Measurements from ENCODE around the gene MYOZ3.

The MYOZ3 gene, protein sequence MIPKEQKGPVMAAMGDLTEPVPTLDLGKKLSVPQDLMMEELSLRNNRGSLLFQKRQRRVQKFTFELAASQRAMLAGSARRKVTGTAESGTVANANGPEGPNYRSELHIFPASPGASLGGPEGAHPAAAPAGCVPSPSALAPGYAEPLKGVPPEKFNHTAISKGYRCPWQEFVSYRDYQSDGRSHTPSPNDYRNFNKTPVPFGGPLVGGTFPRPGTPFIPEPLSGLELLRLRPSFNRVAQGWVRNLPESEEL

DNA sequence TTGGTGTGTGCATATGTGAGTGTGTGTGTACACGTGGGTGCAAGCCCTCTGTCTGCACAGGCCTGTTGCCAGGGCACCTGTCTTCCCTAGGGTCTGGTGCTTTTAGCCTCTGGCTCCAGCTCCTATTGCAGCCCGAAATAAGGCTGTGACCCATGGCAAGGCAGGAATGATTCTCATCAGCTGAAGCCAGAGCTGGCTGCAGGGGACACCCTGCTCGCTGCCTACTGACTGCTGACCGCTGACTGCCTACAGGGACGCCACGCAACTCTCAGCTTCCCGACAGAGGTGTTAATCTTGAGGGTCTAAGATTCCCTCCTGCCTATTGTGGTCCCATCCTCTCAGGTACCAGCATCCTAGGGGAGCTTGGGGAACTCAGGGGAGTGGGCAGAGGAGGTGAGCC is at the start of gene MYOZ3:
Gene MYOZ3 (plus strand): TSS at position 166 of the 400 bp plus-strand sequence. CDS start 1,691 bp downstream, outside the sequence.
- in situ Hi-C loops (cut with MboI; ENCODE audit: low sequenced_read_pairs): no loop called here

GRCh38 chr5:150612405-150612804 is 48.6 kb upstream of the MYOZ3 start:
- in situ Hi-C loops (cut with MboI; ENCODE audit: low sequenced_read_pairs): no loop called here

GRCh38 chr5:150612905-150613670 is 48.0 kb upstream of the MYOZ3 start:
- in situ Hi-C loops (cut with MboI; ENCODE audit: low sequenced_read_pairs): no loop called here

GRCh38 chr5:150613991-150614660 is 46.9 kb upstream of the MYOZ3 start:
- in situ Hi-C loops (cut with MboI; ENCODE audit: low sequenced_read_pairs): no loop called here

DNA sequence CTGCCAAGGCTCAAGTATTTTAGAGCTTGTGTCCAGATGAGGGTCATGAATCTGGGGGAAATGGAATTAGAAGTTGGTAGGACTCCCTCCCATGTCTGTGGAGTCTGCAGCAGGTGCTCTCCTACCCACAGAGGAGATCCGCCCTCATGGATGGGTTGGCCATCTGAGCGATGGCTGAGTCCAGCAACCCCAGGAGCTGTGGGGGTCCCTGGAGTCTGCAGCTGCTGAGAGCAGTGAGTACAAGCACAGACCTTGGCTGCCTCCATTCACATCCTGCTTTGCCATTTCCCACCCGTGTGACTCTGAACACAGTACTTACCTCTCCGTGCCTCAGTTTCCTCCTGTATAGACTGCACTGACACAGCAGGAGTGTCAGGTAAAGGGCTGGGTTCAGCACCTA is 46.4 kb upstream of the MYOZ3 start:
- in situ Hi-C loops (cut with MboI; ENCODE audit: low sequenced_read_pairs): no loop called here

DNA sequence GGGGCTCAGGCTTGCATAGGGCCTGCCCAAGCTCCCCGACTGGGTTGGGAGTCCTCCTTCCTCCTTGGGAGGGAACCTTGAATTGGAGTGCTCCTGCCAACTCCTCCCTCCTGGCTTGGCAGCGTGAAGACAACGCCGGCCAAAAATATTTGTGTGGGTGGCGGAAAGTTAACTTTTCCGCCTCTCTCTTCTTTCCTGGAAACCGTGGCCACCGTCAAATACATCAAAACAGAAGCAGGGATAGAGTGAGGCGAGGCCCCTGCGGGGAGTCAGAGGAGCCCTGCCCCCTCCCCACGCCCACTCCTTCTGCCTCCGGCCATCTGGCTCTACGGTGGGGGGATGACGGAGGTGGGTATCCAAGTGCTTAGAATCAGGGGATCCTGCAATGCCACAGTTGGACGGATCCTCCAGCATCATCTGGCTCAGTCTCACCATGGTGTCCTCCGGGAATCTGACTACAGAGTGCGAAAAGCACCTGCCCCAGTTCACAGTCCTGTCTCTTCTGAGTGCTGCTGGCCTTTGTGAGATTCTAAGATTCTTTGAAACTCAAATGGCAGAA is 45.8 kb upstream of the MYOZ3 start:
- in situ Hi-C loops (cut with MboI; ENCODE audit: low sequenced_read_pairs): no loop called here

DNA sequence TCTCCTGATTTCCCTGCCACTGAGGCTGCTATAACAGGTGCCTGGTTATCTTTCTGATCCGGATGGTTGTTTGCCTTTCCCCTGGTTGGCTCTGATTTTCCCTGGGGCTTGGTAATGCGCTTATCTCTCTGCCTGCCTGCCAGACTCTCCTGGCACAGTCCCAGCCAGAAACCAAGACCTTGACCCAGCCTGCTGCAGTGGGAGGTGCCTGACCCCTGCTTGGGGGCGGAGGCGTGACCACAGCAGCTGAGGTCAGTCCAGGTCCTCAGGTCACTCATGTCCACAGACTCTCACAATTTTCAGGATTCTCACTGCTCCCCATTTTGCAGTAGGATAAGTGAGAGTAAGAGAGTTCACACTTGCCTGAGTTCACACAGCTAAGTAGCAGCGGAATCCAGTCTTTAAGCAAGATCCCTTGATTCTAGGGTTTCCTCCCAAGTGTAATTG is 45.0 kb upstream of the MYOZ3 start:
- in situ Hi-C loops (cut with MboI; ENCODE audit: low sequenced_read_pairs): no loop called here

- in situ Hi-C loops (cut with MboI; ENCODE audit: low sequenced_read_pairs): no loop called here
Observed at GRCh38 chr5:150616506-150616905, 44.5 kb upstream of the MYOZ3 start.

GRCh38 chr5:150618163-150618562 is 42.9 kb upstream of the MYOZ3 start:
- in situ Hi-C loops (cut with MboI; ENCODE audit: low sequenced_read_pairs): no loop called here

DNA sequence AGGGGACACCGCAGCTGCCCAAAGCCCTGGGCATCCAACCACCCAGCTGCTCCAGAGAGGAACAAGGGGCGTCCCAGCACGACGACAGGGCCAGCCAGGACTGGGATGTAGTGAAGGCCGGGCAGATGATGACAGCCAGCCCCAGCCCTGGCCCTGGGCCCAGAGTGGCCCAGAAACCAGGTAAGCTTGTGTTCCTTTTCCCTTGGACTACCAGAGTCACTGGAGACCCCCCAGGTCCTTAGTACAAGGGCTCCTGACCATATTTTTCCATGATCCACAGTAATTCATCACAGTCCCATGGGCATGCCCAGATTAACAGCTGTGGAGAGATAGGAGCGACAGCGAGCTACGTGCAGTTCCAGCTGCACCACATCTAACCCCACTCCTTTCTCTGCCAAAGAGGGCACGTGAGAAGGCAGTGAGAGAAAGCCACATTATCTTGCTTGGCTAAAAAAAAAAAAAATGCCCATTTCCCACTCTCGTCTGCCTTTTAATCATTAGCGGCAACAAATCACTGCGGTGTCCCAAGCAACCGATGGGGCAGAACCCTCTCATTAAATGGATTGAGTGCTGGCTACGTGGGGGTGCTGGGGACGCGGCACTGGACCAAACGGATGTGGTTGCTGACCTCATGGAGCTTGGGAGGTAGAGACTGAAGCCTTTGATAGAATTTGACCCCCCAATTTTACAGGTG is 42.3 kb upstream of the MYOZ3 start:
- in situ Hi-C loops (cut with MboI; ENCODE audit: low sequenced_read_pairs): no loop called here

DNA sequence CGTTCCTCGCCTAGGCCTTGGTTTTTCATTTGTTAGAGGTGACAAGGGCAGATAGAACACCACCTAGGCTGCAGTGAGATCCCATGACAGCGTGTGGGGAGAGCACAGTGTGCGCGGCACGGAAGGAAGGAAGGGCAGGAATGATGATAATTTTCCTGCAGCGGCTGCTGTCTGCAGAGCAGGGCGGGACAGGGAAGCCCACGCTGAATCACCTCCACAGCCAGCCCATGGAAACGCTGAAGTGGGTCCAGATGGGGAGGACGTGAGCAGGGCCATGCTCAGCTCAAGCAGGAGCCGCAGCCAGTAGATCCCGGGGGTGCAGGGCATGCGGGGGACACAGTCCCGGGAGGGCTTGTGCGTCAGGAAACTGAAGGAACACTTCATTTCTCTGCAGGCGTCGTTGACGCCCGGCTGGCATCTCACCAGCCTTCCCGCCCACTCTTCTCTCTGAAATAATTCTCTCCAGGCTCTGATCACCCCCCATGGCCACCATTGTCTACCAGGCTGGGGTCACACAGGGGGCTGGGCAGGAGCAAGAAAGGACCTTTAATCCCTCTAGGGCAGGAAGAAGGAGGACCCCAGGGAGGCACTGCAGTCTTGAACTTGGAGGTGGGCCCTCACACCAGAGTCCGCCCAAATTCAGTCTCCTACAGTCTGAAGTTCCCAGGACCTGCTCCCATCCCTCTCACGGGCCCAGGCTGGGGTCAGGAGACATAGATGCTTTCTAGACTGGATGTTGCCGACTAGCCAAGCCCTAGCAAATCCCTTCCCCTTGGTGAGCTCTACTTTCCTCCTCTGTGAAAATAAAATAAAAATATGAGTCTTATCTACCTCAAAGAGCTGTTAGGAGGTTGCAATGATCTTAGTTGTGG is 41.5 kb upstream of the MYOZ3 start:
- in situ Hi-C loops (cut with MboI; ENCODE audit: low sequenced_read_pairs): no loop called here

DNA sequence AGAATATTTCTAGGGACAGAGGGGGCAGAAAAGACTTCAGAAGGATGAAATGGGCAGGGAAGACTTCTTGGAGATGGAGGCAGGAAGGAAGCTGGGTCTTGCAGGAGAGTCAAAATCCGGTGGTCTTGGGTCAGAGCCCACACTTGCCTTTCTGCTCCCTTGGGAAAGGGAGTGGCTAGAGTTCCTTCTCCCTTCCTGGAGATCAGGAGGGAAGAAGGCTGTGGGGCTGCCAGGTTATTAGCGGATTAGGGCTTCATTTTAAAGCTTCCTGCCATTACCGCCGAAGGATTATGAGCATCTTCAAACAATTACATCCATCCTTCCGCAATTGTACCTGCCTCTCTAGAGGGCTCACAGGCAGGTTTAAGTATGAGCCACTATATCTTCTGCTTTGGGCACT is 39.8 kb upstream of the MYOZ3 start:
- in situ Hi-C loops (cut with MboI; ENCODE audit: low sequenced_read_pairs): no loop called here

DNA sequence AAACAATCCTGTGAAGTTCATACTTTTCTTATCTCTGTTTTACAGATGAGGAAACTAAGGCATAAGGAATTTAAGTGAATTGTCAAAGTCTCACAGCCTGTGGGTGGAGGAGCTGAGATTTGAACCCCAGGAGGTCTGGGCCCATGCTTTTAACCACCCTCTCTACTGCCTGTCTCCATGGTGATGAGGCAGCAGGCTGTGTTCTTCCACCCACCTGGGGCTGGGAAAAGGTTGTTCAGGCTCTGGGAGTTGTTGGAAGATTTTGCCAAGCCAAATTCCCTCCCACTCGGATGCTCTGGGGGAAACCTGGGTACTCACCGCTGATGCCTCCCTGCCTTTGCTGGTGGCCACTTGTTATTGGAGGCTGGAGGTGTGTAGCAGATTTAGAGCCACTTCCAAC is 38.9 kb upstream of the MYOZ3 start:
- in situ Hi-C loops (cut with MboI; ENCODE audit: low sequenced_read_pairs): no loop called here

- in situ Hi-C loops (cut with MboI; ENCODE audit: low sequenced_read_pairs): no loop called here
Observed at GRCh38 chr5:150623152-150623877, 37.7 kb upstream of the MYOZ3 start.

- in situ Hi-C loops (cut with MboI; ENCODE audit: low sequenced_read_pairs): no loop called here
Observed at GRCh38 chr5:150623878-150624216, 37.2 kb upstream of the MYOZ3 start.

DNA sequence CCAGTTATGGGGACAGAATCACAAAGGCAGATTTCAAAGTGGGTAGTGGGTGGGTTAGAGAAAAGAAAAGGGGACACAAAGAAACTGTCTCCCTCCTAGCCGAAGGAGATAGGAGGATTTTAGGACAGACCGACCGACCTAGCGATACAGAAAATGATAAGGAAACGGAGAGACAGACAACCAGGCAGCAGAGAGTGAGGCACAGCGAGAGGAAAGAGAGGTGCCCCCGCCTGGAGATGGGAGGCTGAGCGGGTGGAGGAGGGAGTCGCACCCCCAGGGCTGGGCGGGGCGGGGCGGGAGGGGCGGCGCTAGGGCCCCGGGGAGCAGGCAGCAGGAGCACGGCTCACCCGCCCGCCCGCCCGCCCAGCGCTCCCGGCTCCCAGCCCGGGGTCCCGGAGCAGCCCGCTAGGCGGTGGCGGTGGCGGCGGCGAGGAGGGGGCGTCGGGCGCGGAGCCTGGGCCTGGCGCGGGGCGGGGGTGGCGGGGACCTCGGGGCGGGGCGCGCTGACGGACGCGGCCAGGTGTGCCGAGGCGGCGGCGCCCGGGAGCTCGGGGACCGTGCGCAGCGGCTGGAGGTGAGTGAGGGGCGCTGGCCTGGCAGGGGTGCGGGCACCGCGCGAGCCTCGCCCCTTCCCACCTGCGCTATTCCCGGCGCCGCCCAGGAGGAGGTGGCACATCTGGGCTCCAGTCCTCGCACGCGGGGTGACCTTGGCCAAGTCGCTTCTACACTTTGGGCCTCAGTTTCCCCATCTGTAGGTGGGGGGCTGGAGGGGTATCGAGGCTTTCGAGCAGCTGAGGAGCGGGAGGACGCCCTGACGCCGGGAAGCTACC is 36.5 kb upstream of the MYOZ3 start:
- in situ Hi-C loops (cut with MboI; ENCODE audit: low sequenced_read_pairs): no loop called here

- in situ Hi-C loops (cut with MboI; ENCODE audit: low sequenced_read_pairs): no loop called here
Observed at GRCh38 chr5:150625164-150625535, 35.9 kb upstream of the MYOZ3 start.

GRCh38 chr5:150625831-150626746 is 35.0 kb upstream of the MYOZ3 start:
- in situ Hi-C loops (cut with MboI; ENCODE audit: low sequenced_read_pairs): no loop called here
